HG03066 (cell line): ENCODE data around the gene ADGRD2.
"Not testable (repeated sequence)": the region's sequence is repeated elsewhere in the genome, so short reads cannot be mapped to it uniquely, and the experiment has no call there.

Experiments used
- ATAC-seq: cut with Tn5 transposase; IDR thresholded peaks from one replicate; pipeline ENCODE4 v1.9.1; 2021; ENCODE audit warnings: low read depth; ENCODE audit not compliant: unreplicated experiment

Gene ADGRD2, protein sequence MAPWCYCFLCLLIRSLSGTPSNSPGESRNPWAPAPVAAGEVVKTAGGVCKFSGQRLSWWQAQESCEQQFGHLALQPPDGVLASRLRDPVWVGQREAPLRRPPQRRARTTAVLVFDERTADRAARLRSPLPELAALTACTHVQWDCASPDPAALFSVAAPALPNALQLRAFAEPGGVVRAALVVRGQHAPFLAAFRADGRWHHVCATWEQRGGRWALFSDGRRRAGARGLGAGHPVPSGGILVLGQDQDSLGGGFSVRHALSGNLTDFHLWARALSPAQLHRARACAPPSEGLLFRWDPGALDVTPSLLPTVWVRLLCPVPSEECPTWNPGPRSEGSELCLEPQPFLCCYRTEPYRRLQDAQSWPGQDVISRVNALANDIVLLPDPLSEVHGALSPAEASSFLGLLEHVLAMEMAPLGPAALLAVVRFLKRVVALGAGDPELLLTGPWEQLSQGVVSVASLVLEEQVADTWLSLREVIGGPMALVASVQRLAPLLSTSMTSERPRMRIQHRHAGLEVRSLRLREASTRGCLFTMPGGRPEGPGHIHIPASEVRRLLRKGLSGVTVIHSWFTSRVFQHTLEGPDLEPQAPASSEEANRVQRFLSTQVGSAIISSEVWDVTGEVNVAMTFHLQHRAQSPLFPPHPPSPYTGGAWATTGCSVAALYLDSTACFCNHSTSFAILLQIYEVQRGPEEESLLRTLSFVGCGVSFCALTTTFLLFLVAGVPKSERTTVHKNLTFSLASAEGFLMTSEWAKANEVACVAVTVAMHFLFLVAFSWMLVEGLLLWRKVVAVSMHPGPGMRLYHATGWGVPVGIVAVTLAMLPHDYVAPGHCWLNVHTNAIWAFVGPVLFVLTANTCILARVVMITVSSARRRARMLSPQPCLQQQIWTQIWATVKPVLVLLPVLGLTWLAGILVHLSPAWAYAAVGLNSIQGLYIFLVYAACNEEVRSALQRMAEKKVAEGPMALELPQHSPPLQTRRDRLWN

DNA sequence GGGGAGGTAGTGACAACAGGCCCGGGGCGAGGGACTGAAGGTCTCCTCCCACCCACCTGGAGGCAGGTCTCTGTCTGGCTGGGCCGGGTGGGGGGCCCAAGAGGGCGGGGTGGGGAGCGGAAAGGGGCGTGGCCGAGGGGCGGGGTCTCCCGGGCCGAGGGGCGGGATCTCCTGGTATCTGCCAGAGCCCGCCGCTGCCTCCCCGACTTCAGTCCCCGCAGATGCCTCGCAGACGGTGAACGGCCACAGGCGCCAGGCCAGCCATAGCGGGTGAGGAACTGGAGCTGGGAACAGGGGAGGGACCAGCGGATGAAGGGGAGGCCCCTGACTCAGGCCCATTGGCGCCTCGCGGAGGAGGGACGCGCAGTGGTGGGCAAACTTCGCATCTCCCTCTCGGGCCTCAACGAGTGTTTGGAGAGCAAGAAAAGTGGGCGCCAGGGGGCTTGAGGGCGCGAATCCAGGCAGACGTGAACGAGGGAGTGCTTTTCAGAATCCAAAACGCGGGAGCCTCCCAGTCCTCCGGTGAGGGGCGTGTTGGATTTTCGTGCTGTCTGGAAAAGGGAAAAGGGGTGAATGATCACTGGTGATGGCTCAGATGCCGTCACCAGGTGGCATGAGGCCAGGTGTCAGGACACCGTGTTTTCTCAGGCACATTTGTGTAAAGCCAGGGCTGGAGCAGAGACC is at the start of gene ADGRD2:
Gene ADGRD2, plus strand, starts transcription at position 211 of the 684 bp plus-strand sequence. CDS start 1,216 bp downstream, outside the sequence.
- ATAC-seq = no peak

DNA sequence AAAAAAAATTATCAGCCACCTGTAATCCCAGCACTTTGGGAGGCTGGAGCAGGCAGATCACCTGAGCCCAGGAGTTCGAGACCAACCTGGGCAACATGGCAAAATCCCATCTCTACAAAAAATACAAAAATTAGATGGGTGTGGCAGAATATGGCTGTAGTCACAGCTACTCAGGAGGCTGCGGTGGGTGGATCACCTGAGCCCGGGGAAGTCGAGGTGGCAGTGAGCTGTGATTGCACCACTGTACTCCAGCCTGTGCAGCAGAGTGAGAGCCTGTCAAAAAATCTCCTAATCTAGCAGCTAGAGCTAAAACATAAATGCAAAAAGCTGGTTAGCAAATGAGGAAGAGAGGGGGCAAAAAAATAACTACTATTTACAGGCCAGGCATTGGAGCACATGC is 47.0 kb upstream of the ADGRD2 start:
- no peak for ATAC-seq

DNA sequence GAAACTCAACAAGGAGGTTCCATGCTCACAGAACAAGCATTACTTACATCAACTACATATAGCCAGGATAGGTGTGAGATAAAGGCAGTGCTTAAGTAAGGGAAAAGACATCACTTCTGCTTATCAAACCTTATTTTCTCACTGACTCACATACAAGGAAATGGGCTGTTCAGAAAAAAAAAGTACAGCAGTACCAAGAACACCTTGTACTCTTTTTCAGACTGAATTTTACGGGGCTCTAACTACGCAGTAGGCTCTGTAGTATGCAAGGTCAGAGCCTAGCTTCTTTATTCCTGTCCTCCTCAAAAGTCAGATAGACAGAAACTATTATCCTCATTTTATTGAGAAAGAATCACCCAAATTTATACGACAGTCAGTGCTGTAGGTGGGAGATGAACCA is 40.8 kb upstream of the ADGRD2 start:
- no peak for ATAC-seq

DNA sequence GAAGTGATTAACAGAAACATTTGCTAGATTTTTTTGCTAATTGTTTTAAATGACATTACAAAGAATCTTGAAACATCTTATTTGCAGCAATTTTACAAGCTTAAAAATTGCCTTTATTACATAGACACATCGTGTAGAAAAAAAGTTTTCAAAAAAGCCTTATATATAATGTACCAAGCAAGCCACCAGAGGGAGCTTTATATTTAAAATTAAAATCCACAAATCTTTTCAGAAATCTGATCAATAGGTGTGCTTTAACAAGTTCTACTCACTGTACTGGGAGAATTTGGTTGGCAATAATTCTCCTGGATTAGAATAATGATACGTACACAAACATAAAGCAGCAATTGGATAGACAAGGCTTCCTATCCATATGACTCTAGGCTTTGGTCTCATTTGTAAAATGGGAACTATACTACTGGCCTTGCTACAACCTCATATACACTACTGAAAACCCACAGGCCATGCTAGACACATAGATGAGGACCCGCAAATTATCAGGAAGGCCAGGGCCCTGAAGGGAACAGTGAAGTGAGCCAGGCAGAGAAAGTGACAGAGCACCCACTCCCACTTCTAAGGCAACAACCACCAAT is 39.8 kb upstream of the ADGRD2 start:
- no peak for ATAC-seq

DNA sequence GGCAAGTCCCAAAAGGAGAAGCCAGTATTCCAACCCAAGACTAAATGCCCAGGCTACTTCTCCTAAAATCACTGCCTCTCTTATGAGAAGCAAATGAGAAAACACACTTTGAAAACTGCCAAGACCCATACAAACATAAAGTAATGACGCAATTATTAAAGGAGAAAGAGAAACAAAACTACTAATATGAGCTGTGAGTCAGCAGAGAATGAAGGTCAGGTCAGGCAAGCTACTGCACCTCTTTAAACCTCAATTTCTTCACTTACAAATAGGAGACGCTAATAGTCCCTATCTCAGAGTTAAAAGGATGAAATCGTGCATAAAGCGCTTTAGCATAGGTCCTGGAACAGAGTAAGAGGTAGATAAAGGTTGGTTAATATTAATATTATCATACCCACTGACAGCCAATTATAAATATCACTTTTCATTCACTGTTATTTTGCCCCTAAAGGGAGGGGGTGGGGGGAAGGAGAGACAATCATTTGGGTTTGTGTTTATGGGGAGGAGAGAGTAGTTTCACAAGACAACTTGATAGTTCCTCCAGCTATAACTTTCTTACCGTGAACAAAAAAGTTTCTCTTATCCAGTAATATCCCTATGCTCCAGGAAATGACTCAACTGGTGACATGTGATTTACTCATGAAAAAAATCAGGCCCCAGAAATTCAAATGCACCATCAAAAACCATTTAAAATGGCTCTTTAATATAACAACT is 38.6 kb upstream of the ADGRD2 start:
- ATAC-seq = no peak

DNA sequence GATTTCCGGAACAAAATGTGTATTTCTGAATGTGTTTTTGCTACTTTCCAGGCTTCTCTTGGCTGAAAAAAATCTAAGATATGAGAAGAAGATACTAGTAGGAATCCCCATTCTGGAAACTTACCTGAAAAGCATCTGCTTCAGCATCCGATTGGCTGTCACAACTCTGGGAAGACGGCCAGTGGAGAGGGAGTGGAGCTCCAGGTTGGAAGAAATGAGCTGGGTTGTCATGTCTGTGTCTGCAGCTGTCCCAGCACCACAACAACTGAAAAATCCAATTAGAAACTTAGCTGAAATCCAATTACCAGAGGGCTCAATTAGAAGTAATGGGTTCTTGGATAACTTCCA is 38.0 kb upstream of the ADGRD2 start:
- no peak for ATAC-seq

DNA sequence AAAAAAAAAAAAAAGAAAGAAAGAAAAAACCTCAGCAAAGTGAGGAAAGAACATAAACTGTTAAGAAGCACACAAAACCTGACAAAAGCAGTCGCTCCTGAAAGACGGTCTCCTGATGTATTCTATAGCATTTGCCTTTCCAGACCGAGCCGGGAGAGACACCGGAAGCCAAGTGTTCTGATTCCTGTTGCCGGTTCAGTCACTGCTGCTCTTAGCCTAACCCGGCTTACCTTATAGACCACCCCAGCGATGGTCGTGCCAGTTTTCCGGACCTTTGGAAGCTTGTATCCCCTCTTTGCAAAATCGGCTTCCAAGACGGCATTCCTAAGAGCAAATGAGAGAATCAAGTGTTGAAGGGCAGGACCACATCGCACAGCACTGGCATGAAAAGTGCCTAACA is 35.6 kb upstream of the ADGRD2 start:
- no peak for ATAC-seq

DNA sequence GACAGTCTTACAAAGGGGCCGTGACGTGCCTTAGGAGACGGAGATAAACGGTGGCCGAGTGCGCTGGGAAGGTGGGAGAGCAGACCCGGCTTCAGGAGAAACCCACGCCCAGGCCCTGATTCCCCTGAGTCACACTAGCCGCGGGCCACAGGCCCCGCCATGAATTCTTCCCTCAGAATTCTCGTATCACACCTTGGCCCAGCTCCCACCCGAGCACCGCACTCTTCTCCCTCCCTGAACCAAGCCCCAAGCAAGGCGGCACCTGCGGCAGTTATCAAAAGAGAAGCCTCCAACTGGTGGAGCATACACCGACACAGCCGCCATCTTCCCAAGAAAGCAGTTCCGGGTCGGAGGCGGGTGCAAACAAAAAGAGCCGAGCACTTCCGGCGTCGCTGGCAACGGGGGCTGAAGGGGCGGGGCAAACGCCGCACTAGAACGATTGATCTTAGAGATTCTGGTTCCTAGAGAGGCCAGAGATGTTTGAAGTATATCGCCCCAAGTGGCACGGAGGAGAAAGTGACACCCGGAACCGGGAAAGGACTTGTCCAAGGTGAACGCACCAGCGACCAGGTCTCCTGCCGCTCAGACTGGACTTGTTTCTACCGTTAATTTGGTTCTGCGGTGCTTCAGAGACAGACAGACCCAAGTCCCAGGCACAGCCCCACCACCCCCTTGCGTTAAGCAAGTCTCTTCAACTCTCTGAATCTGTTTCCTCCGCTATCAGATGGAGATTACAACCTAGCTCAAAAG is 35.0 kb upstream of the ADGRD2 start, which contains the start of gene PSMB7:
Gene PSMB7, minus strand, starts transcription at position 341 of the 750 bp plus-strand sequence. Its CDS starts 17 bp downstream, at position 324.
- peak; percentile 91 for ATAC-seq

DNA sequence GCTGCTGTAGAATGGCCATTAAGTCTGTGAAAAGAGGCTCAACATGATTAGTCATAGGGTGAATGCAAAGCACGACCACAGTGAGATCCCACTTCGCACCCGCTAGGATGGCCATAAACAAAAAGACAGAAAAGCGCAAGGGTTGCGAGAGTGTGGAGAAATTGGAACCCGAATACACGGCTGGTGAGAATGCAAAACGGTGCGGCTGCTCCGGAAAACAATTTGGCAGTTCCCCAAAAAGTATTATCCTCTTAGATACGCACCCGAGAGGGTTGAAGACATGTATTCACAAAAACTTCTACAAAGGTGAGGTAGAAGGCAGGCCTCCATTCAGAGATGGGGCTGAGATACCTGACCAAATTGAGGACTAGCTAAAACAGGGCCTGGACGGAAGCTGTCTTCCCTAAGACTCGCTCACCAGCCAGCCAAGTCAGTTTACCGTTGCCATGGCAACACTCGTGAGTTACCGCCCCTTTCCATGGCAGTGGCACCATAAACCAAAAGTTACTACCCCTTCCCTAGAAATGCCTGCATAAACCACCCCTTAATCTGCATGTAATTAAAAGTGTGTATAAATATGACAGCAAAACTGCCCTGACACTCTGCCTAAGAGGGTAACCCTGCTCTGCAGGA is 34.3 kb upstream of the ADGRD2 start:
- ATAC-seq = no peak

DNA sequence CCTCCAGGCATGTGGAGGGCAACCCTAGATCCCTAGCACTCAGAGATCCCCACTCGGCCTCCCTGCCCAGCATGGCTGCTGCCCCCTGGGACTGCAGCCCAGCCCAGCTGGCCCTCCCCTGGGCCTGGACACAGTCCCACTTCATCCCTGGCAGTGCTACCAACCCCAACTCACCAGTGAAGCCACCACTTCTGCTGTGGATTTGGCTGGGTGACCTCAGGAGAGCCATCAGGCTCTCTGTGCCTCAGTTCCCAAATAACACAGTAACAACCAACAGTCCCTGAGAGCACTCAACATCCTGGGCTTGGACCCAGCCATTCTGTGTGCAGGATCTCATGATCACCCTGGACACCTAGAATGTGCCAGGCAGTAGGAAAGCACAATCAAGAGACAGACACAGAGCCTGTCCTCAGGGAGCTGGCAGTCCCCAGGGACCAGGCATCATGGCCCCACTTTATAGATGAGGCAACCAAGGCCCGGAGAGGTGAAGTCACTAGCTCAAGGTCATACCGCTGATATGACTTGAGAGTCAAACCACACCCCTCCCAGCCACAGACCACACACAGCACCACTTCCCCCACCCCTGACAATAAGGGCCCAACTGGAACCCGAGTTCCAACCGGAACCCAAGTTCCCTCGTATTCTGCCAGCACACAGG is 30.3 kb upstream of the ADGRD2 start:
- no peak for ATAC-seq

DNA sequence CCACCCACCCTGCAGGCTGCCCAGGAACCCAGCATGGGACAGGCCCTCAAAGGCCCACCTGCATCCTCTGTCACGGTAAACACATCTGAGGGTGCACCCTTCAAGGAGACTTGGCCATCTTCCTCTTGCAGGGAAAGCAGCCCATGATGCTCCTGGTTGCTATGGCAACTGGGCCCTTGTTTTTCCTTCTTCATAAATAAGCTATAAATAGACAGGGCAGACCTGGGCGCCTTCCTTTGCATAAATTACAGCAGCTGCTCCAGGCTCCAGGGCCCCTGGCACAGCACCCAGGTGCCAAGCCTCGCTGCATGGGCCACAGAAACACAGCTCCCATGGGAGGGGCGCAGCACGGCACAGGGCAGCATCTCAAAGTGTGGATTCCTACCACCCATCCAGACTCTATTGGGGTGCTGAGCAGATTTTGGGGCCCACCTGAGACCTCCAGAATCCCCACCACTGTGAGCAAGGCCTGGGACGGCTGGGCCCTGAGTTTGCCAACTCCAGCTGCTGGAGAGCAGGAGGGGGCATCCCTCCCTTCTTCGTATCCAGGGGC is 29.2 kb upstream of the ADGRD2 start:
- no peak for ATAC-seq

DNA sequence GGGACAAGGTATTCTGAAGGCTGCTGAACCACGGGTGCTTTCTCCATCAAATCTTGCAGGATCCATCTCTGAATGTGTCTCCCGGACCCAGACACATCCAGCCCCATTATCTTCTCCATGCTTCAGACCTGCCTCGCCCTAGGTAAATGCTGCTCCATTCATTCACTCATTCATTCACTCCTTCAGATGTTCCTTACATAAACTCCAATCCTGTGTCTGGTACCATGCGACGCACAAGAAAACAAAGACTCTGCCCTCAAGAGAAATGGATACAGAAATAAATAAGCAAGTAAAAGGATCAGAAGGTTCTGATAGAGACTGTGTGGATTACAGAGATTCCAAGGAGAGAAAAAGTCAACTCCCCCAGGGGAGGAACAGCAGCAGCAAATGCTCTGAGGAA is 27.1 kb upstream of the ADGRD2 start:
- ATAC-seq = no peak

DNA sequence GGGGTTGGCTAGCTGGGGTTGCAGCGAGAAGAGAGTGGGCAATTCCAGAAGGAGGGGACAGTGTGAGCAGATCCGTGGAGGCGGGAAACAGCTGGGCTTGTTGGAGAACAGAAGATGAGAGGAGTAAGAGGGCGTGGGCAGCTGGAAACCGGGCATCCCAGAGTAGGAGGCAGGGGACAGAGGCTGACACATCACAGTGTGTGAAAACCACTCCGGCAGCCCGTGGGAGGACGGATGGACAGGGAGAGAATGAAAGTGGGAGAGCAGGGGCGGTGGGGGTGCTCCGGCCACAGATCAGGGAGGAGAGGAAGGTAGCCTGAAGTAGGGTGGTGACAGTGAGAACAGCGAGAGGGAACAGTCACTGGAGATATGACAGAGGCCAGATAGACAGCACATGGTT is 26.7 kb upstream of the ADGRD2 start:
- no peak for ATAC-seq

DNA sequence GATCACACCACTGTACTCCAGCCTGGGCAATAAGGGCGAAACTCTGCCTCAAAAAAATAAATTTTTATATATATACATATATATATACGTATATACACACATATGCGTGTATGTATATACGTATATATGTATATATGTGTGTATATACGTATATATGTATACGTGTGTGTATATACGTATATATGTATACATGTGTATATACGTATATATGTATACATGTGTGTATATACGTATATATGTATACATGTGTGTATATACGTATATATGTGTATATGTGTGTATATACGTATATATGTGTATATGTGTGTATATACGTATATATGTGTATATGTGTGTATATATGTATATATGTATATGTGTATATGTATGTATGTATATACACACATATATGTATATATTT is 24.5 kb upstream of the ADGRD2 start:
- not testable (repeated sequence) for ATAC-seq

DNA sequence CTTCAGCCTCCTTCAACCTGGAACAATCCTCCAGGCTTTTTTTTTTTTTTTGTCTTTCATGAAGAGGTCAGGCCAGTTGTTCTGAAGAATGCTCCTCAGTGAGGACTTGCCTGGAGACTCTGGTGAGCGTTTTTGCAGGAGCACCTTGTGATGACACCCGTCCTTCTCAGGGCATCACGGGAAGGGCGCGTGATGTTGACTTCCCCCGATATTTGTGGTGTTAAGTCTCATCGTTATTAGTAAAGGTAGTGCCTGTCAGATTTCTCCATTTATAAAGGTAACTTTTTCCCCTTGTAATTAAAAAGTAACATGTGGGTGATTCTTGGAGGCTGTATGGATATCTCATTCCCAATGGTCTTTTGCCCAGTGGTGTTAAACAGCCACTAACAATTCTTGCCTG is 23.9 kb upstream of the ADGRD2 start:
- no peak for ATAC-seq

DNA sequence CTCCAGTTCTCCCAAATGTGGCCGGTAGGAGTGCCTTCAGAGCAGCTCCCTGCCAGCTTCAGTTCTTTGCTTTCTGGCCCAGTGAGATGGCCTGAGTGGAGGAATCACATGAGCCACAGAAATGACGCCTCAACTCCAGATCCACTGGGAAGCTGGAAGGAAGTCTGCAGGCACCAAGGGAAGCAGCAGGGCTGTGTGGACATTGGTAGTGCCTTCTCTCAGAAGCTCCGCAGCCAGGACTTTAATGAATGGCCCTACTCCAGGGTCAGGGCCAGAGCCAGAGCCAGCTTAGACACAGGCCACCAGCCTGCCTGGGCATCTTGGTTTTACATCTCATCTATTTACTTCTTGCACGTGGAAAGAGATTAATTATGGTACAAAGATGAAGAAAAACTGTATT is 23.0 kb upstream of the ADGRD2 start:
- no peak for ATAC-seq

DNA sequence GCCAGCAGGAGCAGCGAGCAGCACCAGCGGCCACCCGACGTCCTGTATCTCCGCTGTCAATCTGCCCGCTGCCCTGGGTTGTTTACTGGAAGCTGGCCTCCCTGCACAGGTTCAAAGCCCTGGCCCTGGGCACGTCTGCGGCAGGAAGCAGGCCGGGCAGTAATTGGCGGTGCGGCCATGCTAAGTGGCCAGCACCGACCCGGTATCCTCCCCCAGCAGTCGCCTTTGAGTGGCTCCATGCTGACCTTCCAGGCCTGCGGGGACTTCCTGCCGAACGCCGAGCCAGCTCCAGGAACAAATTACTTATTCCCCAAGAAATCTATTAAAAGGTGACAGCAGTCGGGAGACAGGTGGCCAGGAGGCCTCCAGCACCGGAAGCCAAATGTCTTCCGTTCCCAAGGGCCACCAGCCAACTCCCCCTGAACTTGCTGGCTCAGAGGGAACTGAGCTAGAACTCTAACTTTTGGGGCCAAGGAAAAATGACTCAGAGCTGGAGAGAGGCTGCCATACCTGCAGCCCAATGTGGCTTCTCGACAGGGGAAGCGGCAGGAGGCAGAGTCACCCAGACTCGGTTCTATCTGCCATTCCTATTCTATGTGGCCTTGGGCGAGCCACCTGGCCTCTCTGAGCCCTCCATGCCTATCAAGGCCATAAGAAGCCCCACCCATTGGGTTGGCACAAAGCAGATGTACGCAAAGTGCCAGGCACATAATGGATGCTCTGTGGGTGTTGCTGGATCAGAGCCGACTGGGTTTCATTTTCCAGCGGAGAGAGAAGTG is 21.3 kb upstream of the ADGRD2 start:
- ATAC-seq = no peak
